Smooth muscle cell of bladder (primary cell): ENCODE results near the gene KIF23. TPM values are rescaled to one million over a fixed set of nuclear protein-coding genes. Genes with fewer than 3 reads are reported as not detected.

ENCODE experiments used
- total RNA-seq: library from RNA; depleted of rRNA; stranded (reverse); fragments of >200 nt; gene quantifications from 2 replicates; pipeline ENCODE4 v1.2.3, GENCODE V29; 2014

Gene KIF23
- total RNA-seq, result 6.7 and 9.7 TPM in 2 replicates

GRCh38 chr15:69413822-69414700 is at the start of gene KIF23:
Gene KIF23, plus strand, starts transcription at chr15:69414349. Its CDS starts 117 bp downstream, at chr15:69414466.

DNA sequence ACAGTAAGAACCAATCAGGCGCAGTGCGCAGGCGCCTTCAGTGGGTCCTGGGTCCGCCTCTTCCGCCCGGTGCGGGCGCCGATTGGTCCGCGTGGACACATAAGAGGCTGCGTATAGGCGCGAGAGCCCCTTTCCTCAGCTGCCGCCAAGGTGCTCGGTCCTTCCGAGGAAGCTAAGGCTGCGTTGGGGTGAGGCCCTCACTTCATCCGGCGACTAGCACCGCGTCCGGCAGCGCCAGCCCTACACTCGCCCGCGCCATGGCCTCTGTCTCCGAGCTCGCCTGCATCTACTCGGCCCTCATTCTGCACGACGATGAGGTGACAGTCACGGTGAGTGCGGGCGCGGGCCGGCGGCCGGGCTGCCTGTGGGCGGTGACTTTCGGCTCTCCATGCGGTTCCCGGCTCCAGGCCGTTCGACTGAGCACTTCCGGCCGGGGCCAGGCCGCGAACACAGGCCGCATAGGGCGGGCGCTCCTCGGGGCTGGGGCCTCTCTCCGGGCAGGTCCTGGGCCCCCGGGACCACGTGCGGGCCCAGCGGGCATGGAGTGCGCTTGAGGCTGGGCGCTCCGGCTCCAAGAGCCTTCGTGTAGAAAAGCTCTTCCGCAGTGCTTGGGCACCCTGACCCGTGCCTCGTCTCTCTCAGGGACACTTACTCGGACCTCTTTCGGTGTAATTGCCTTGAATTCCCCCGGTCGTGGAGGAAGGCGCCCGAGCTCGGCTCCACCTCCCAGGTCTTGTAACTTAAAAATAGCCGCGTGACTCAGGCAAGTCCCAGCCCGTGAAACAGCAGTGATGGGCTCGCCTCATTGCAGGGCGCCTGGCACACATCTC is 38.8 kb downstream of the KIF23 start, which contains the start of gene RPLP1:
TSS of gene RPLP1 (plus strand) at position 127 of the 830 bp plus-strand sequence. CDS start at position 258, 131 bp downstream.

Other genes starting within 250 kb of the KIF23 start
- gene PAQR5, start 115.4 kb upstream of the KIF23 start, total RNA-seq, result 9.6 and 21.9 TPM in 2 replicates
- 55.9 and 75.2 TPM in 2 replicates for gene RPLP1, start 38.5 kb downstream of the KIF23 start, total RNA-seq